K562 (cell line): ENCODE data around the gene ZDHHC3. TPM values are rescaled to one million over a fixed set of nuclear protein-coding genes. Genes with fewer than 3 reads are reported as not detected.

ENCODE experiments used
- ATF7 ChIP-seq: fragments of 450-650 bp; IDR thresholded peaks from 2 replicates; pipeline ENCODE4 v1.7.1; 2014; ENCODE audit warnings: mild to moderate bottlenecking, moderate library complexity
- CBFA2T3 ChIP-seq: fragments of 450-650 bp; IDR thresholded peaks from 2 replicates; pipeline ENCODE4 v1.6.1; 2017
- CCNT2 ChIP-seq: IDR thresholded peaks from 2 replicates; pipeline ENCODE4 v1.6.1; 2011; ENCODE audit warnings: borderline replicate concordance, low read depth, mild to moderate bottlenecking, moderate library complexity, mixed read lengths, low read length; ENCODE audit not compliant: insufficient read length; ENCODE audit errors: extremely low read depth
- CXXC5 ChIP-seq: fragments of 250-450 bp; sonication (Bioruptor Pico); IDR thresholded peaks from 2 replicates; pipeline ENCODE4 v1.8.0; 2022; ENCODE audit warnings: inconsistent platforms, mild to moderate bottlenecking, moderate library complexity
- ESRRA ChIP-seq: fragments of 450-650 bp; IDR thresholded peaks from 2 replicates; pipeline ENCODE4 v1.6.1; 2014; ENCODE audit warnings: low read depth, mild to moderate bottlenecking, moderate library complexity, borderline replicate concordance
- FOS ChIP-seq: IDR thresholded peaks from 3 replicates; pipeline ENCODE4 v1.6.1; 2011; ENCODE audit not compliant: insufficient read length; ENCODE audit errors: extremely low read depth
- FOXJ2 ChIP-seq: fragments of 200-800 bp; sonication (Bioruptor generic); IDR thresholded peaks from 2 replicates; pipeline ENCODE4 v1.6.1; 2016; ENCODE audit warnings: missing genetic modification characterization, missing compliant biosample characterization
- HDAC3 ChIP-seq: fragments of 450-650 bp; IDR thresholded peaks from 2 replicates; pipeline ENCODE4 v1.6.1; 2018; ENCODE audit warnings: borderline replicate concordance, mild to moderate bottlenecking, moderate library complexity; ENCODE audit not compliant: partially characterized antibody
- KDM1A ChIP-seq, 2 experiments: fragments of 450-650 bp; IDR thresholded peaks; 2 replicates each; pipeline ENCODE4 v1.6.1; 2016; ENCODE audit warnings: mild to moderate bottlenecking in 2 of 2
- NCOA1 ChIP-seq: fragments of 450-650 bp; IDR thresholded peaks from 2 replicates; pipeline ENCODE4 v1.6.1; 2016; ENCODE audit warnings: low read depth
- NCOR1 ChIP-seq: fragments of 450-650 bp; IDR thresholded peaks from 2 replicates; pipeline ENCODE4 v1.6.1; 2016; ENCODE audit warnings: mild to moderate bottlenecking, moderate library complexity
- NR3C1 ChIP-seq: sonication (generic); formaldehyde crosslinking; IDR thresholded peaks from 2 replicates; pipeline ENCODE4 v1.8.1; 2022; ENCODE audit warnings: missing genetic modification reagents
- SMARCC2 ChIP-seq: fragments of 450-650 bp; IDR thresholded peaks from 2 replicates; pipeline ENCODE4 v1.6.1; 2017; ENCODE audit warnings: antibody characterized with exemption, moderate library complexity, mild to moderate bottlenecking, low read depth
- TEAD4 ChIP-seq, 2 experiments: sonication (generic) in 1 of 2; formaldehyde crosslinking in 1 of 2; IDR thresholded peaks; 2 replicates each; pipeline versions ENCODE4 v1.6.1 to v1.8.0; 2012 to 2022; ENCODE audit warnings: borderline replicate concordance in 1 of 2, inconsistent platforms in 1 of 2, low read length in 1 of 2, mild to moderate bottlenecking in 1 of 2, missing genetic modification reagents in 1 of 2
- polyA plus RNA-seq, 8 experiments: library from polyadenylated mRNA; depleted of rRNA in 4 of 8; stranded (reverse) in 5 of 8; unstranded in 3 of 8; fragments of >200 nt; fragmentation: Nextera tagmentation in 2 of 8; fragmentation: Illumina TruSeq in 1 of 8; extraction: Ambion mirVana in 2 of 8; extraction: Trizol in 1 of 8; gene quantifications; 2 replicates each; pipeline versions ENCODE4 v1.2.1 to v1.2.3, GENCODE V29; 2011 to 2014; ENCODE audit warnings: inconsistent platforms in 1 of 8, missing spikeins in 1 of 8
- total RNA-seq, 7 experiments: library from RNA; depleted of rRNA in 6 of 7; stranded (reverse); fragments of >200 nt in 6 of 7; fragmentation: Illumina TruSeq in 2 of 7; extraction: Trizol in 2 of 7; gene quantifications; 2 replicates each; pipeline versions ENCODE4 v1.2.1 to v1.2.3, GENCODE V29; 2011 to 2021; ENCODE audit warnings: low replicate concordance in 1 of 7
- TF ChIP-seq, protein P1 (sequence below): fragments of 450-650 bp; IDR thresholded peaks from 2 replicates; pipeline ENCODE4 v1.6.1; 2016; ENCODE audit warnings: mild to moderate bottlenecking
- TF ChIP-seq, protein P2 (sequence below), 2 experiments: fragments of 150-350 bp in 1 of 2; IDR thresholded peaks; 2 replicates each; pipeline ENCODE4 v1.6.1; 2012 to 2016; ENCODE audit warnings: low read depth in 2 of 2, low read length in 2 of 2, mild to moderate bottlenecking in 1 of 2, moderate library complexity in 1 of 2
- TF ChIP-seq, protein P3 (sequence below): fragments of 450-650 bp; IDR thresholded peaks from 2 replicates; pipeline ENCODE4 v1.6.1; 2016; ENCODE audit warnings: low read depth, mild to moderate bottlenecking, moderate library complexity
- TF ChIP-seq, protein P4 (sequence below), 2 experiments: fragments of 450-650 bp; IDR thresholded peaks; 2 replicates each; pipeline ENCODE4 v1.6.1; 2018; ENCODE audit warnings: mild to moderate bottlenecking in 2 of 2, low read depth in 1 of 2; ENCODE audit not compliant: partially characterized antibody in 2 of 2

ZDHHC3 gene
- total and polyA plus RNA-seq, 9 of the 15 experiments (the other 6 are each of a cell fraction or from before 2014, with no cell fraction given), result 10.3 to 120 (median 67.2) TPM

DNA sequence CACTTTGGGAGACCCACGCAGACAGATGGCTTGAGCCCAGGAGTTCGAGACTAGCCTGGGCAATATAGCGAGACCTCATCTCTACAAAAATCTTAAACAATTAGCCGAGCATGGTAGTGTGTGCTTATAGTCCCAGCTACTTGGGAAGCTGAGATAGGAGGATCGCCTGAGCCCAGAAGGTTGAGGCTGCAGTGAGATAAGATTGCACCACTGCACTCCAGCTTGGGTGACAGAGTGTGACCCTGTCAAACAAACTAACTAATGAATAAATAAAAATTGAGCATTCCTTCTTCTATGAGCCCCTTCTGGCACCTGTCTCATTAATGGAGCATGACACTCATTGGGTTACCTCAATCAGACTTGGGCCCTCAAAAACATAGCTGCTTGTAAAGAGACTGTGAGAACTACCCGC lies 7.5 kb downstream of the ZDHHC3 start (continued):
- TF ChIP-seq HDAC3 (peak; percentile 42), CXXC5 (peak; percentile 71), TEAD4 (IDR thresholded peaks at IDR 0.05; ENCODE audit: low read length) (peak; percentile 97), TEAD4 (CRISPR knock-in tag; IDR thresholded peaks at IDR 0.05; ENCODE audit: borderline replicate concordance) (no peak), NR3C1 (CRISPR knock-in tag) (no peak), NCOR1 (peak; percentile 96), FOS (no peak), CBFA2T3 (peak; percentile 98), ESRRA (peak; percentile 42; the same call in 1 of the 2 replicates), ATF7 (peak; percentile 94), CCNT2 (peak; percentile 68), SMARCC2 (peak; percentile 74), NCOA1 (peak; percentile 70; the same call in 1 of the 2 replicates), KDM1A (IDR thresholded peaks at IDR 0.05) (peak; percentile 93), FOXJ2 (no peak)
- TF ChIP-seq, protein P1, sequence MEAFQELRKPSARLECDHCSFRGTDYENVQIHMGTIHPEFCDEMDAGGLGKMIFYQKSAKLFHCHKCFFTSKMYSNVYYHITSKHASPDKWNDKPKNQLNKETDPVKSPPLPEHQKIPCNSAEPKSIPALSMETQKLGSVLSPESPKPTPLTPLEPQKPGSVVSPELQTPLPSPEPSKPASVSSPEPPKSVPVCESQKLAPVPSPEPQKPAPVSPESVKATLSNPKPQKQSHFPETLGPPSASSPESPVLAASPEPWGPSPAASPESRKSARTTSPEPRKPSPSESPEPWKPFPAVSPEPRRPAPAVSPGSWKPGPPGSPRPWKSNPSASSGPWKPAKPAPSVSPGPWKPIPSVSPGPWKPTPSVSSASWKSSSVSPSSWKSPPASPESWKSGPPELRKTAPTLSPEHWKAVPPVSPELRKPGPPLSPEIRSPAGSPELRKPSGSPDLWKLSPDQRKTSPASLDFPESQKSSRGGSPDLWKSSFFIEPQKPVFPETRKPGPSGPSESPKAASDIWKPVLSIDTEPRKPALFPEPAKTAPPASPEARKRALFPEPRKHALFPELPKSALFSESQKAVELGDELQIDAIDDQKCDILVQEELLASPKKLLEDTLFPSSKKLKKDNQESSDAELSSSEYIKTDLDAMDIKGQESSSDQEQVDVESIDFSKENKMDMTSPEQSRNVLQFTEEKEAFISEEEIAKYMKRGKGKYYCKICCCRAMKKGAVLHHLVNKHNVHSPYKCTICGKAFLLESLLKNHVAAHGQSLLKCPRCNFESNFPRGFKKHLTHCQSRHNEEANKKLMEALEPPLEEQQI, result peak; percentile 79
- TF ChIP-seq, protein P2, sequence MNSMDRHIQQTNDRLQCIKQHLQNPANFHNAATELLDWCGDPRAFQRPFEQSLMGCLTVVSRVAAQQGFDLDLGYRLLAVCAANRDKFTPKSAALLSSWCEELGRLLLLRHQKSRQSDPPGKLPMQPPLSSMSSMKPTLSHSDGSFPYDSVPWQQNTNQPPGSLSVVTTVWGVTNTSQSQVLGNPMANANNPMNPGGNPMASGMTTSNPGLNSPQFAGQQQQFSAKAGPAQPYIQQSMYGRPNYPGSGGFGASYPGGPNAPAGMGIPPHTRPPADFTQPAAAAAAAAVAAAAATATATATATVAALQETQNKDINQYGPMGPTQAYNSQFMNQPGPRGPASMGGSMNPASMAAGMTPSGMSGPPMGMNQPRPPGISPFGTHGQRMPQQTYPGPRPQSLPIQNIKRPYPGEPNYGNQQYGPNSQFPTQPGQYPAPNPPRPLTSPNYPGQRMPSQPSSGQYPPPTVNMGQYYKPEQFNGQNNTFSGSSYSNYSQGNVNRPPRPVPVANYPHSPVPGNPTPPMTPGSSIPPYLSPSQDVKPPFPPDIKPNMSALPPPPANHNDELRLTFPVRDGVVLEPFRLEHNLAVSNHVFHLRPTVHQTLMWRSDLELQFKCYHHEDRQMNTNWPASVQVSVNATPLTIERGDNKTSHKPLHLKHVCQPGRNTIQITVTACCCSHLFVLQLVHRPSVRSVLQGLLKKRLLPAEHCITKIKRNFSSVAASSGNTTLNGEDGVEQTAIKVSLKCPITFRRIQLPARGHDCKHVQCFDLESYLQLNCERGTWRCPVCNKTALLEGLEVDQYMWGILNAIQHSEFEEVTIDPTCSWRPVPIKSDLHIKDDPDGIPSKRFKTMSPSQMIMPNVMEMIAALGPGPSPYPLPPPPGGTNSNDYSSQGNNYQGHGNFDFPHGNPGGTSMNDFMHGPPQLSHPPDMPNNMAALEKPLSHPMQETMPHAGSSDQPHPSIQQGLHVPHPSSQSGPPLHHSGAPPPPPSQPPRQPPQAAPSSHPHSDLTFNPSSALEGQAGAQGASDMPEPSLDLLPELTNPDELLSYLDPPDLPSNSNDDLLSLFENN (IDR thresholded peaks at IDR 0.05; ENCODE audit: low read depth in 2 of 2, low read length in 2 of 2), result peak in 1 of 2 experiments; percentile 93; a peak in 2 of 4 replicates
- TF ChIP-seq, protein P3, sequence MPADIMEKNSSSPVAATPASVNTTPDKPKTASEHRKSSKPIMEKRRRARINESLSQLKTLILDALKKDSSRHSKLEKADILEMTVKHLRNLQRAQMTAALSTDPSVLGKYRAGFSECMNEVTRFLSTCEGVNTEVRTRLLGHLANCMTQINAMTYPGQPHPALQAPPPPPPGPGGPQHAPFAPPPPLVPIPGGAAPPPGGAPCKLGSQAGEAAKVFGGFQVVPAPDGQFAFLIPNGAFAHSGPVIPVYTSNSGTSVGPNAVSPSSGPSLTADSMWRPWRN, result peak; percentile 50
- TF ChIP-seq, protein P4, sequence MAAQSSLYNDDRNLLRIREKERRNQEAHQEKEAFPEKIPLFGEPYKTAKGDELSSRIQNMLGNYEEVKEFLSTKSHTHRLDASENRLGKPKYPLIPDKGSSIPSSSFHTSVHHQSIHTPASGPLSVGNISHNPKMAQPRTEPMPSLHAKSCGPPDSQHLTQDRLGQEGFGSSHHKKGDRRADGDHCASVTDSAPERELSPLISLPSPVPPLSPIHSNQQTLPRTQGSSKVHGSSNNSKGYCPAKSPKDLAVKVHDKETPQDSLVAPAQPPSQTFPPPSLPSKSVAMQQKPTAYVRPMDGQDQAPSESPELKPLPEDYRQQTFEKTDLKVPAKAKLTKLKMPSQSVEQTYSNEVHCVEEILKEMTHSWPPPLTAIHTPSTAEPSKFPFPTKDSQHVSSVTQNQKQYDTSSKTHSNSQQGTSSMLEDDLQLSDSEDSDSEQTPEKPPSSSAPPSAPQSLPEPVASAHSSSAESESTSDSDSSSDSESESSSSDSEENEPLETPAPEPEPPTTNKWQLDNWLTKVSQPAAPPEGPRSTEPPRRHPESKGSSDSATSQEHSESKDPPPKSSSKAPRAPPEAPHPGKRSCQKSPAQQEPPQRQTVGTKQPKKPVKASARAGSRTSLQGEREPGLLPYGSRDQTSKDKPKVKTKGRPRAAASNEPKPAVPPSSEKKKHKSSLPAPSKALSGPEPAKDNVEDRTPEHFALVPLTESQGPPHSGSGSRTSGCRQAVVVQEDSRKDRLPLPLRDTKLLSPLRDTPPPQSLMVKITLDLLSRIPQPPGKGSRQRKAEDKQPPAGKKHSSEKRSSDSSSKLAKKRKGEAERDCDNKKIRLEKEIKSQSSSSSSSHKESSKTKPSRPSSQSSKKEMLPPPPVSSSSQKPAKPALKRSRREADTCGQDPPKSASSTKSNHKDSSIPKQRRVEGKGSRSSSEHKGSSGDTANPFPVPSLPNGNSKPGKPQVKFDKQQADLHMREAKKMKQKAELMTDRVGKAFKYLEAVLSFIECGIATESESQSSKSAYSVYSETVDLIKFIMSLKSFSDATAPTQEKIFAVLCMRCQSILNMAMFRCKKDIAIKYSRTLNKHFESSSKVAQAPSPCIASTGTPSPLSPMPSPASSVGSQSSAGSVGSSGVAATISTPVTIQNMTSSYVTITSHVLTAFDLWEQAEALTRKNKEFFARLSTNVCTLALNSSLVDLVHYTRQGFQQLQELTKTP (IDR thresholded peaks at IDR 0.05; ENCODE audit: low read depth in 1 of 2, partially characterized antibody in 2 of 2), result peak in 1 of 2 experiments; percentile 52
